Measurements from ENCODE around the gene TMEM212.

The TMEM212 gene

GRCh38 chr3:171883257-171883892 is 40.2 kb downstream of the TMEM212 start:
- DNase-seq (ENCODE audit: low read depth), result no peak
- no peak for TF ChIP-seq CTCF (IDR thresholded peaks at IDR 0.05; ENCODE audit: low read length, missing control alignments)
- H3K4me3 ChIP-seq (replicated peaks; ENCODE audit: low read depth, low read length), result no peak overlapping the region

GRCh38 chr3:171883893-171884279 is 40.7 kb downstream of the TMEM212 start:
- no peak for TF ChIP-seq CTCF (IDR thresholded peaks at IDR 0.05; ENCODE audit: low read length, missing control alignments)
- H3K4me3 ChIP-seq (replicated peaks; ENCODE audit: low read depth, low read length), result no peak overlapping the region
- no peak for DNase-seq (ENCODE audit: low read depth)

GRCh38 chr3:171888466-171888865 is 45.3 kb downstream of the TMEM212 start:
- DNase-seq (ENCODE audit: low read depth), result no peak
- H3K4me3 ChIP-seq (replicated peaks; ENCODE audit: low read depth, low read length), result no peak overlapping the region
- no peak for TF ChIP-seq CTCF (IDR thresholded peaks at IDR 0.05; ENCODE audit: low read length, missing control alignments)

GRCh38 chr3:171890398-171890797 is 47.2 kb downstream of the TMEM212 start:
- TF ChIP-seq CTCF (IDR thresholded peaks at IDR 0.05; ENCODE audit: low read length, missing control alignments), result no peak
- no peak for DNase-seq (ENCODE audit: low read depth)
- H3K4me3 ChIP-seq (replicated peaks; ENCODE audit: low read depth, low read length), result no peak overlapping the region

DNA sequence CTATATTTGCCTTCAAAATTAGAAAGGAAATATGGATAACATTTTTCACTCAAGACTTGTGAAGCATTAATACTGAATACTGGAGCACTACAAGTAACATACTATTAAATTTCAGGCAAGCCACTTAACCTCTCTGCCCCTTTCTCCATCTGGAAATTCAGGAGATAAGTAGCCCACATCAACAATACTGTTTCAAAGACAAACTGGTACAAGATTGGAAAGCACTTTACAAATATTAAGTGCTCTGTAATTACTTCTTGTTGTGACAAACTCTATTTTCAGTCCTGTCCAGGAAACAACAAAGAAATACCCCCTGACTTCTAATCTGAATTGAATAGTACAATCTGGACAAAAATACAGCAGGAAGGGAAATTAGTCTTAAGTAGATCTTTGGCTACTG is 49.3 kb downstream of the TMEM212 start:
- TF ChIP-seq CTCF (IDR thresholded peaks at IDR 0.05; ENCODE audit: low read length, missing control alignments), result no peak
- no peak for DNase-seq (ENCODE audit: low read depth)
- H3K4me3 ChIP-seq (replicated peaks; ENCODE audit: low read depth, low read length), result no peak overlapping the region

DNA sequence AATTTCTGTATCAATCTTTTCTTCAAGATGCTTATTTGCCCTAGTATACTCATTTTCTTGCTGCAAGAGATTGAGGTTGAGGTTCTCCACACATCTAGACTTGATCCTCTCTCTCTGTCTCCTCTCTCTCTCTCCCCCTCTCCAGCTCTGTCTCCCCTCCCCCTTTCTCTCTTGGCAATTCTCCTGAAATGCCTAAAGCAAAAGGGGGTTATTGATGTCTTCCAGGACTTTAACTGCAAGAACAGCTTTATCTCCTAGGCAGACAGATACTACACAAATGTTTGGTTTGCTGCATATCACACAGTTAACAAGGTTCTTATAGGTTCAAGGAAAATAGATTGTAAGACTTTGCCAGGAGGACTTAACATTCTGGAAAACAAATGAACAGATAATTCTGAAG is 52.1 kb downstream of the TMEM212 start:
- TF ChIP-seq CTCF (IDR thresholded peaks at IDR 0.05; ENCODE audit: low read length, missing control alignments), result no peak
- no peak overlapping the region for H3K4me3 ChIP-seq (replicated peaks; ENCODE audit: low read depth, low read length)
- no peak for DNase-seq (ENCODE audit: low read depth)

GRCh38 chr3:171895900-171896299 is 52.8 kb downstream of the TMEM212 start:
- DNase-seq (ENCODE audit: low read depth), result no peak
- no peak overlapping the region for H3K4me3 ChIP-seq (replicated peaks; ENCODE audit: low read depth, low read length)
- TF ChIP-seq CTCF (IDR thresholded peaks at IDR 0.05; ENCODE audit: low read length, missing control alignments), result no peak

Data from fibroblast of pulmonary artery (primary cell).